Measurements from ENCODE around the gene KCNJ2. TPM values are rescaled to one million over a fixed set of nuclear protein-coding genes. Genes with fewer than 3 reads are reported as not detected.

KCNJ2 gene
- total and polyA plus RNA-seq, 10 of the 15 experiments (the other 5 are each of a cell fraction or from before 2014, with no cell fraction given), result 1.6 to 10.1 (median 3.2) TPM

DNA sequence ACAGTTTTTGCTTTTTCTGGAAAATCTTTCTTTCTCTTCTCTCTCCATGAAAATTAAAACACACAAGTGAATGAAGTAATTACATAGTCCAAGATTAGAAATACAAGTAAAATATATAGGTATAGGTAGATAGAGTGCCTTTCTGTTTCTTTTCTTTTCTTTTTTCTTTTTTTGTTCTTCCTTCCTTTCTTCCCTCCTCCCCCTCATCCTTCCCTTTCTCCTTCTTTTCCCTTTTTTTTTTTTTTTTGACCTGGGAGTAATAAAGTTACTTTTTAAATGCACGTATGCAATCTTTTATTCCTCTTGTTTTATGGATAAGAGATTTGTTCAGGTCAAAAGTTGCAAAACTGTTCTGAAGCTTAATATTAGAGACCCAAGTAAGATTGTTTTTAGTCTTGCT is 34.6 kb upstream of the KCNJ2 start:
- FAIRE-seq (no peak), DNase-seq (ENCODE audit: low read depth, low spot score) (no peak), ATAC-seq (no peak)
- in situ Hi-C loops (cut with MboI), result no loop called here
- Histone ChIP-seq H3K4me3 (no peak overlapping the region), H3K9me3 (replicated peaks; ENCODE audit: control insufficient read depth, insufficient read depth, low read length) (no peaks in the 10 kb centered on the region; the same call in 2 of the 3 replicates), H2AFZ (ENCODE audit: control insufficient read depth, low read depth, low read length) (no peak overlapping the region), H3K4me1 (ENCODE audit: control insufficient read depth, insufficient read depth, low read length) (peaks cover 18% of the 10 kb centered on the region), H3K27ac (ENCODE audit: control insufficient read depth, insufficient read depth) (no peak overlapping the region), H3K4me2 (ENCODE audit: control insufficient read depth, insufficient read depth) (no peak overlapping the region), H3K9ac (ENCODE audit: control insufficient read depth, insufficient read depth, low read length) (no peak overlapping the region), H3K79me2 (ENCODE audit: control insufficient read depth, insufficient read depth, low read length) (no peaks in the 10 kb centered on the region), H4K20me1 (ENCODE audit: control insufficient read depth, insufficient read depth) (no peaks in the 10 kb centered on the region), H3K27me3 (replicated peaks in 1 of 2; ENCODE audit: control insufficient read depth in 2 of 2, insufficient read depth in 2 of 2, low read length in 1 of 2) (no peaks in the 10 kb centered on the region), H3K36me3 (ENCODE audit: control insufficient read depth in 2 of 2, insufficient read depth in 2 of 2, low read length in 1 of 2) (no peaks in the 10 kb centered on the region)
- ChIA-PET SMC1A (ENCODE audit: uncharacterized antibody, unreplicated experiment) (no interaction called here), CTCF (interaction anchor here (1.0 kb wide), 1 partner anchor 33 kb away, joined by 3 read pairs; no protein-coding TSS in a partner anchor), RAD21 (ENCODE audit: unreplicated experiment) (no interaction called here), POLR2A (no interaction called here)
- intact Hi-C loops (cut with micrococcal nuclease; ENCODE audit: unreplicated experiment), result loop anchor here (5.0 kb wide), 1 partner anchor 418 kb away; no protein-coding TSS in a partner anchor
- WGBS (ENCODE audit: insufficient coverage, insufficient replicate concordance, low lambda C conversion rate, missing lambda C conversion rate), result no CpG with 5 or more reads among the region's 1 CpG
- BruUV-seq (replicated peaks), result no TSS peak
- TF ChIP-seq SREBF2 (IDR thresholded peaks at IDR 0.05; ENCODE audit: low read length) (no peak), ZNF24 (IDR thresholded peaks at IDR 0.05) (no peak), RAD21 (IDR thresholded peaks at IDR 0.05; ENCODE audit: insufficient read depth, low read depth, low read length) (no peak), E2F4 (IDR thresholded peaks at IDR 0.05; ENCODE audit: low read depth, low read length) (no peak), RB1 (IDR thresholded peaks at IDR 0.05; ENCODE audit: borderline replicate concordance) (no peak), YBX1 (IDR thresholded peaks at IDR 0.05) (no peak), EGR1 (IDR thresholded peaks at IDR 0.05; ENCODE audit: borderline replicate concordance in 1 of 2, low read depth in 2 of 2, low read length in 2 of 2) (no peak), ATF2 (IDR thresholded peaks at IDR 0.05; ENCODE audit: low read length) (no peak), WRNIP1 (IDR thresholded peaks at IDR 0.05; ENCODE audit: borderline replicate concordance, low read depth, low read length) (no peak), EZH2 (IDR thresholded peaks at IDR 0.05; ENCODE audit: borderline replicate concordance, control insufficient read depth, low read depth, low read length) (no peak), HDGF (IDR thresholded peaks at IDR 0.05) (no peak), E2F8 (IDR thresholded peaks at IDR 0.05; ENCODE audit: low read depth, partially characterized antibody) (no peak), SIX5 (IDR thresholded peaks at IDR 0.05; ENCODE audit: low read depth, low read length, severe bottlenecking) (no peak), MYC (IDR thresholded peaks at IDR 0.05; ENCODE audit: insufficient read depth, insufficient read length, insufficient replicate concordance, low read length, severe bottlenecking) (no peak), POLR2AphosphoS5 (IDR thresholded peaks at IDR 0.05; ENCODE audit: low read length) (no peak), SUPT20H (IDR thresholded peaks at IDR 0.05; ENCODE audit: borderline replicate concordance, control insufficient read depth, low read depth, low read length) (no peak), TARDBP (IDR thresholded peaks at IDR 0.05; ENCODE audit: borderline replicate concordance) (no peak)
- TF ChIP-seq, protein P1, sequence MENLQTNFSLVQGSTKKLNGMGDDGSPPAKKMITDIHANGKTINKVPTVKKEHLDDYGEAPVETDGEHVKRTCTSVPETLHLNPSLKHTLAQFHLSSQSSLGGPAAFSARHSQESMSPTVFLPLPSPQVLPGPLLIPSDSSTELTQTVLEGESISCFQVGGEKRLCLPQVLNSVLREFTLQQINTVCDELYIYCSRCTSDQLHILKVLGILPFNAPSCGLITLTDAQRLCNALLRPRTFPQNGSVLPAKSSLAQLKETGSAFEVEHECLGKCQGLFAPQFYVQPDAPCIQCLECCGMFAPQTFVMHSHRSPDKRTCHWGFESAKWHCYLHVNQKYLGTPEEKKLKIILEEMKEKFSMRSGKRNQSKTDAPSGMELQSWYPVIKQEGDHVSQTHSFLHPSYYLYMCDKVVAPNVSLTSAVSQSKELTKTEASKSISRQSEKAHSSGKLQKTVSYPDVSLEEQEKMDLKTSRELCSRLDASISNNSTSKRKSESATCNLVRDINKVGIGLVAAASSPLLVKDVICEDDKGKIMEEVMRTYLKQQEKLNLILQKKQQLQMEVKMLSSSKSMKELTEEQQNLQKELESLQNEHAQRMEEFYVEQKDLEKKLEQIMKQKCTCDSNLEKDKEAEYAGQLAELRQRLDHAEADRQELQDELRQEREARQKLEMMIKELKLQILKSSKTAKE (IDR thresholded peaks at IDR 0.05; ENCODE audit: low read depth, poor library complexity, severe bottlenecking), result no peak
